ENCODE measurements around the gene SORCS1. TPM values are rescaled to one million over a fixed set of nuclear protein-coding genes. Genes with fewer than 3 reads are reported as not detected.

SORCS1 gene
- total RNA-seq, 1 experiment from 2014 or later = not detected

DNA sequence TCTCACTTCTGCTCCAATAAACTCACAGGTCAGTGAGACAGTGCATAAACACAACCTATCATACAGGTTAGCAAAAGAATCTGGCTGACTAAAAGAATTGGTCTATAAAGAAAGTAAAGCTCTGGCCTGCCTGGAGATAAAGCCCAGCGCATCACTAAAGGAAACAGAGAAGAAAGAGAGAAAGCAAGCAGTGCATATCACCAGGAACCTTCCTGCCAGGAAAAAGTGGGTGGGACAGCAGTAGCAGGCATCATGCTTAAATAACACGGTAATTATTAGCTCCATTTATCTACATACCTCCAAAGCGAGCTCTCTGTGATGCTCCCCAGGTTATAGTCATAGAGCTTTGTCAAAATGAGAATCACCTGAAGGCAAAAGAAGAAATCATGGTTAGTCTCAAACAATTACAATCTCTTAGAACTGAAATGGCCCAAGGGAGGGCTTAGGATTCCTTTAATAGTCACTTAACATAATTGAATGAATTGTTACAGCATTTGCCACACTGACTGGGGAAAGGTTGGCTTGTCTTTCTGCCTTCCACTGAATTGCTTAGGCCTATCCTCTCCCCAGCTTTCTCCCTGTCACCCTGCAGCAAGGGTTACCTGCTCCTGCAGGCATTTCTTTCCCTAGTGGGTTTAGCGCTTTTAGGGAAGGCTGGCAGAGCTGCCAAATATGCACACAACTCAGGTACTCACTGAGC lies 208.1 kb downstream of the SORCS1 start:
- no TSS peak for BruUV-seq (replicated peaks)
- CTCF ChIA-PET = no interaction called here
- H3K27ac Mint-ChIP-seq (ENCODE audit: unreplicated experiment) = no peak overlapping the region

GRCh38 chr10:106955133-106955532 lies 209.4 kb downstream of the SORCS1 start:
- no peaks in the 10 kb centered on the region for H3K36me3 ChIP-seq (ENCODE audit: control insufficient read depth, insufficient read depth, low read length)
- no TSS peak for BruUV-seq (replicated peaks)
- H3K9me3 ChIP-seq = no peaks in the 10 kb centered on the region
- H3K4me3 Mint-ChIP-seq (ENCODE audit: unreplicated experiment) = no peak overlapping the region
- H3K27ac Mint-ChIP-seq (ENCODE audit: unreplicated experiment) = no peak overlapping the region
- no peak for TF ChIP-seq CTCF (IDR thresholded peaks at IDR 0.05; ENCODE audit: insufficient read depth in 1 of 2, low read depth in 1 of 2, low read length in 1 of 2, severe bottlenecking in 1 of 2, unreplicated experiment in 1 of 2)
- no peak overlapping the region for H3K4me3 ChIP-seq (ENCODE audit: low read depth, low read length)
- H3K36me3 Mint-ChIP-seq (ENCODE audit: insufficient read depth, unreplicated experiment) = no peaks in the 10 kb centered on the region
- no peaks in the 10 kb centered on the region for H3K27me3 ChIP-seq (replicated peaks; ENCODE audit: control insufficient read depth, insufficient read depth, low read length)
- H3K4me1 ChIP-seq = no peaks in the 10 kb centered on the region
- intact Hi-C loops (cut with micrococcal nuclease; ENCODE audit: unreplicated experiment) = no loop called here
- no peak for DNase-seq
- H3K27me3 Mint-ChIP-seq (ENCODE audit: insufficient read depth, unreplicated experiment) = no peaks in the 10 kb centered on the region
- ChIA-PET CTCF (no interaction called here), POLR2A (no interaction called here)
- H3K9me3 Mint-ChIP-seq (ENCODE audit: unreplicated experiment) = no peaks in the 10 kb centered on the region
- H3K4me1 Mint-ChIP-seq (ENCODE audit: low read depth, unreplicated experiment) = no peaks in the 10 kb centered on the region

More for the DNA sequence above, 208.1 kb downstream of the SORCS1 start:
- no peaks in the 10 kb centered on the region for H3K4me1 Mint-ChIP-seq (ENCODE audit: low read depth, unreplicated experiment)
- H3K9me3 ChIP-seq = no peaks in the 10 kb centered on the region
- intact Hi-C loops (cut with micrococcal nuclease; ENCODE audit: unreplicated experiment) = no loop called here
- no peaks in the 10 kb centered on the region for H3K4me1 ChIP-seq
- no peaks in the 10 kb centered on the region for H3K27me3 Mint-ChIP-seq (ENCODE audit: insufficient read depth, unreplicated experiment)
- H3K9me3 Mint-ChIP-seq (ENCODE audit: unreplicated experiment) = no peaks in the 10 kb centered on the region
- no peak for TF ChIP-seq CTCF (IDR thresholded peaks at IDR 0.05; ENCODE audit: insufficient read depth in 1 of 2, low read depth in 1 of 2, low read length in 1 of 2, severe bottlenecking in 1 of 2, unreplicated experiment in 1 of 2)
- H3K4me3 ChIP-seq (ENCODE audit: low read depth, low read length) = no peak overlapping the region
- H3K4me3 Mint-ChIP-seq (ENCODE audit: unreplicated experiment) = no peak overlapping the region
- POLR2A ChIA-PET = no interaction called here
- no peaks in the 10 kb centered on the region for H3K36me3 Mint-ChIP-seq (ENCODE audit: insufficient read depth, unreplicated experiment)
- H3K36me3 ChIP-seq (ENCODE audit: control insufficient read depth, insufficient read depth, low read length) = no peaks in the 10 kb centered on the region
- no peak for DNase-seq
- H3K27me3 ChIP-seq (replicated peaks; ENCODE audit: control insufficient read depth, insufficient read depth, low read length) = no peaks in the 10 kb centered on the region

GRCh38 chr10:106952033-106952432 lies 212.5 kb downstream of the SORCS1 start:
- ChIA-PET CTCF (no interaction called here), POLR2A (no interaction called here)
- BruUV-seq (replicated peaks) = no TSS peak
- Histone ChIP-seq H3K9me3 (no peaks in the 10 kb centered on the region), H3K4me3 (ENCODE audit: low read depth, low read length) (no peak overlapping the region), H3K4me1 (no peaks in the 10 kb centered on the region), H3K36me3 (ENCODE audit: control insufficient read depth, insufficient read depth, low read length) (no peaks in the 10 kb centered on the region), H3K27me3 (replicated peaks; ENCODE audit: control insufficient read depth, insufficient read depth, low read length) (no peaks in the 10 kb centered on the region)
- Mint-ChIP-seq H3K36me3 (ENCODE audit: insufficient read depth, unreplicated experiment) (no peaks in the 10 kb centered on the region), H3K9me3 (ENCODE audit: unreplicated experiment) (no peaks in the 10 kb centered on the region), H3K27ac (ENCODE audit: unreplicated experiment) (no peak overlapping the region), H3K4me3 (ENCODE audit: unreplicated experiment) (no peak overlapping the region), H3K4me1 (ENCODE audit: low read depth, unreplicated experiment) (no peaks in the 10 kb centered on the region), H3K27me3 (ENCODE audit: insufficient read depth, unreplicated experiment) (no peaks in the 10 kb centered on the region)
- DNase-seq = no peak
- no peak for TF ChIP-seq CTCF (IDR thresholded peaks at IDR 0.05; ENCODE audit: insufficient read depth in 1 of 2, low read depth in 1 of 2, low read length in 1 of 2, severe bottlenecking in 1 of 2, unreplicated experiment in 1 of 2)
- intact Hi-C loops (cut with micrococcal nuclease; ENCODE audit: unreplicated experiment) = no loop called here

All from Caco-2 (cell line).